IPS-18c (cell line): ENCODE measurements around the gene PSMA7.
A peak's percentile ranks its signal among the peaks of the same experiment; 100 is the strongest.

Experiments
- H3K4me3 ChIP-seq: 2 replicates; pipeline ENCODE4 v1.7.0; 2013; ENCODE audit warnings: low read depth, mild to moderate bottlenecking, low read length, moderate library complexity; ENCODE audit not compliant: insufficient read depth
- H3K9me3 ChIP-seq: one replicate; pipeline ENCODE4 v1.6.1; 2013; ENCODE audit warnings: mild to moderate bottlenecking, low read length, moderate library complexity; ENCODE audit not compliant: control insufficient read depth, insufficient read depth

The PSMA7 gene

DNA sequence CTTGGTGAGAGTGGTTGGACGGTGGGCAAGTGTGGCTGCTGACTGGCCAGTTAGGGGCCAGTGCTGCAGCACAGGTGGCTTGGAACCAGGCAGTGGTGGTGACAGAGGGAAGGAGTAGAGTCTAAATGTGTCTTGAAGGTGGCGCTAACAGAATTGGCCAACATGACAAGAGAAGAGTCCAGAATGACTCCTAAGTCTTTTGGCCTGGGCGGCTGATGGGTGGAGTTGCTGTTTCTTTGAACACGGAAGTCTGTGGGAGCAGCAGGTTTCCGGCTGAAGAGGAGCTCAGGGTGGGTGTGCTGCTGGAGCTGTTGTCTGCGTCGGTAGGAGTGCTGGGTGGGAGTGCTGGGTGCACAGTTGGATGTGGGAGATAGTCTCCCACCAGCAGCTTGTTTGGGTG is 10.8 kb downstream of the PSMA7 start:
- H3K9me3 ChIP-seq: no peaks in the 10 kb centered on the region
- no peak overlapping the region for H3K4me3 ChIP-seq

DNA sequence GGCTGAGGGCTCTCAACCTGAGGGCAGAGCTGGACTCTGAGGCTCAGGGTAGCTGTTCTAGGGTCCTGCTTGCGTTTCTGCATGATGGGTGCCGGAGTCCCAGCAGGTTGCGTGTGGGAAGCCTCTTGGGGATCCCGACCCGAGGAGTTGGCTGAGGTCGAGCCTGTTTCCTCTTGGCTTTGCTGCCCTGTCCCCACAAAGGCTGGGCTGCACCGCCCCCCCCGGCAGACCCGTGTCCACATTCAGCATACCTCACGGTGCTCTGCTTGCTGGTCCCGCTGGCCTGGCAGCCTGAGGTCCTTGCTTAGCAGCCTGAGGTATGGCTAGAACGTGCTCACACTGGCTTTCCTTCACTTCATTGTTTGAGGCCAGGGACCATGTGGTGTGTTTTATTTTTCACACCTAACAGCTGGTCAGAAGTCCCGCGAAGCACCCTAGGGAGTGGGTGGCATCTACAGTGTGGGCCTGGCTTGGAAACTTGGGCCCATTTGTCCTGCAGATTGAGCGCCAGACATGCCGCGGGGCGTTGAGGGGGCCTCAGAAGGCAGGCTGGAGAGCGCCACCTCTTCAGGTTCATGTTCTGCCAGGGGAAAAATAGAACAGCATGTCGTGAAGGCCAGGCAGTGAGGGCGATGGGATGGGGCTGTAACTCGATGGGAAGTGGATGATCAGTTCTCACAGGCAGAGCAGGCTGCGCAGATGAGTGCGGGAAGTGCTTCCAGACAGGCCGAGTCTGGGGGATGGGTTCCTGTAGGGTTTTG is 11.5 kb downstream of the PSMA7 start:
- no peaks in the 10 kb centered on the region for H3K9me3 ChIP-seq
- no peak overlapping the region for H3K4me3 ChIP-seq

DNA sequence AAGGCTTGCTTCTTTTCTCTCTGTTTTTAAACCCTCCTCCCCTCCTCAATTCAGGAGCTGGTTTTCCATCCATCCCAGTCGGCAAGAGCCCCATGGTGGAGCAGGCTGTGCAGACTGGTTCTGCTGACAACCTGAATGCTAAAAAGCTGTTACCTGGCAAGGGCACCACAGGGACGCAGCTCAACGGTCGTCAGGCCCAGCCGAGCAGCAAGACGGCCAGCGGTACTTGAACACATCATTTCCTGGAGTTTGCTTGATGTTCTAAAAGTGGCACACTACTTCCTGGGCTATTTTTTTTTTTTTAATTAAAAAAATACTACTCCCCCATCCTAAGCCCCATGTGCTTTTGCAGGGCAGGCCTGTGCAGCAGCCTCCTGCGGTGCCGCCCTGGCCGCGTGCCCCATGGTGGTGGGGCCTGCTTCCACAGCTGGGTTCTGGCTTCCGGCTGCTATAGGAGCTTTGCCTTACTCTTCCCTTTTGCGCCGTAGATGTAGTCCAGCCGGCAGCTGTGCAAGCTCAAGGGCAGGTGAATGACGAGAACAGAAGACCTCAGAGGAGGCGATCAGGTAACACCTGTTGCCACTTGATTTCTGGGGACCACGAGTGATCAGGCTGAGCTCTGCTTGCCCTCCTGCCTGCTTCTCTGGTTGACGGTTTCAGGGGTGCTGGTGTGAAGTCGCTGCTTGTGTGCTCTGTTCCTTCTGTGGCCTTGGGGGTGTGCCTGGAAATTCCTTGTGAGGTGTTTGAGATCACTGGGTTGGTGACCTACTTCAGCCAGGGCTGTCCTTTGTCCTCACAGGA is 13.3 kb downstream of the PSMA7 start:
- Histone ChIP-seq H3K4me3 (no peak overlapping the region), H3K9me3 (no peaks in the 10 kb centered on the region)

DNA sequence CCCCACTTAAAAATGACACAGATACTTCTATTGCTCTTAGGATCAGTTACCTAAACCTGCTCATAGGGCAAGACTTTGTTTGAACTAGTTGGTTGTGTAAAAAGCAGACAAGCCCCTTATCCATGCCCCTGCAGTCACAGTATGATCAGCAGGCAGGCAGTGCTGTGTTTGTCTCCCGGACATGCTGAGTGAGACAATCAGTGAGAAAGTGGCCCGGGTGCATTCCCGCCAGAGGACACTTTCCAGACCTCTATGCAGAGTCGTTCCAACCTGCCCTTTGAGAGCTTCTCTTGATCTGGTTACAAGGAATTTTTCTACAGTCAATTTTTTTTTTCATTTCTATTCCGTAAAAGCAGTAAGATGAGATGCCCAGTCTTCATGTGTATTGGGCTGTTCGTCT is 14.7 kb downstream of the PSMA7 start:
- no peak overlapping the region for H3K4me3 ChIP-seq
- H3K9me3 ChIP-seq: no peaks in the 10 kb centered on the region

DNA sequence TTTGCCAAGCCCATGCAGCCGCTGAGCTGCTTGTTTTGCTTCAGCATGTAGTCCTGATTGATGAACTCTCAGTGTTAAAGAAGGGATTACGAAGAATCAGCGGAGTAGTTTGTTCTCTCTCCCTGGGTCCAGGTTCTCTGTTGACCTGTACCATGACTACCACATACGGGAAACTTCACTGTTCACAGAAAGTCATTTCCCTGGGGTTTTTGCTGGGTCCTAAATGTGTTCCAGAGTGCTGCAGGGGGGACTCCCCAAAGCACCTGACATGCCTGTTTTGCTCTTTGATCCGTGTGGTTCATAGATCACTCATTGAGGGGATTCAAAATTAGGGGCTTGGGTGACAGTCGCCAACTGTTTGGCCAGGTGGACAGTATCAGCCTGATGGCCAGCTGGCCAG is 15.4 kb downstream of the PSMA7 start:
- no peak overlapping the region for H3K4me3 ChIP-seq
- H3K9me3 ChIP-seq: no peaks in the 10 kb centered on the region

DNA sequence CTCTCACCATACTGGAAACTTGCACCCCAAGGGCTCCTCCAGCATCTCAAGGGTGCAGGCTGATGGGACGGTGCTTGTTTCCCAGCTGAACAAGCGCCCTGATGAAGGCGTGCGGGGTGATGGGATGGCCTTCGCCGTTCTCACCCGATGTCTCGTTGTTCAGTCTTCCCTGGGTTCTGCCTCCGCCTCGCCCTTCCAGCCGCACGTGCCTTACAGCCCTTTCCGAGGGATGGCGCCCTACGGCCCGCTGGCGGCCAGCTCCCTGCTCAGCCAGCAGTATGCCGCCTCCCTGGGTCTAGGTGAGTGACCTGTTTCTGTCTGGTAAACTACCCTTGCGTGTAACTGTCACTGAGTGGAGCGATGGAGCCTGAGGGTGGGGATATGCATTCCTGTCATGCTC is 17.1 kb downstream of the PSMA7 start:
- H3K9me3 ChIP-seq: no peaks in the 10 kb centered on the region
- no peak overlapping the region for H3K4me3 ChIP-seq

DNA sequence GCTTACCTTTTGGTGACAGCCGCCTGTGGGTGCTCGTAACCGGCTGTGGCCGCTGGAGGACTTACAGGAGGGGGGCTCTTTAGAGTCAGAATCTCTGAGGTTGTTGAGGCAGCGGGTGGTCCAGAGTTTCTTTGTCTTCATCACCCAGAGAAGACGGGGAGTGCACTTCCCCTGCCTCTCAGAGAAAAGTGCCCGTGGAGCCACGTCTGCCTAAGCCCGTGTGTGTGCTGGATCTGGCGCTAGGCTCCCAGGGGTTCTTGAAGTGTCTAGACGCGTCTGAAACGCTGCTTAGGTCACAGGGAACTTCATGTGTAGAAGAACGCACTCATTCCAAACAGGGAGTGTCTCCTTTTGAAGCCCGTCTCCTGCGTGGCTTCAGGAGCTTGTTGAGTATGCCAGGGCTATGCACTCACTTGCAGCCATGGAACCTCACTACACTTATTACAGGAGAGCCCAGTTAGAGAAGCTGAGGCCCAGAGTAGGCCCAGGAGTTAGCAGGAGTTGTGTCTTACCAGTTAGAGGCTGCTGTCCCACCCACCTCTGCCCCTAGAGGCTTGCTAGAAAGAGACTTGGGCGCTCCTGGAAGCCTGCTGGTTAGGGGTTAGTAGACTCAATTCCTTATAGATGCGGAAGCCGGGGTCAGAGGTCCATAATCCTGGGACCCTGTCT is 19.6 kb downstream of the PSMA7 start:
- Histone ChIP-seq H3K4me3 (peak overlapping the region; percentile 78), H3K9me3 (no peaks in the 10 kb centered on the region)

DNA sequence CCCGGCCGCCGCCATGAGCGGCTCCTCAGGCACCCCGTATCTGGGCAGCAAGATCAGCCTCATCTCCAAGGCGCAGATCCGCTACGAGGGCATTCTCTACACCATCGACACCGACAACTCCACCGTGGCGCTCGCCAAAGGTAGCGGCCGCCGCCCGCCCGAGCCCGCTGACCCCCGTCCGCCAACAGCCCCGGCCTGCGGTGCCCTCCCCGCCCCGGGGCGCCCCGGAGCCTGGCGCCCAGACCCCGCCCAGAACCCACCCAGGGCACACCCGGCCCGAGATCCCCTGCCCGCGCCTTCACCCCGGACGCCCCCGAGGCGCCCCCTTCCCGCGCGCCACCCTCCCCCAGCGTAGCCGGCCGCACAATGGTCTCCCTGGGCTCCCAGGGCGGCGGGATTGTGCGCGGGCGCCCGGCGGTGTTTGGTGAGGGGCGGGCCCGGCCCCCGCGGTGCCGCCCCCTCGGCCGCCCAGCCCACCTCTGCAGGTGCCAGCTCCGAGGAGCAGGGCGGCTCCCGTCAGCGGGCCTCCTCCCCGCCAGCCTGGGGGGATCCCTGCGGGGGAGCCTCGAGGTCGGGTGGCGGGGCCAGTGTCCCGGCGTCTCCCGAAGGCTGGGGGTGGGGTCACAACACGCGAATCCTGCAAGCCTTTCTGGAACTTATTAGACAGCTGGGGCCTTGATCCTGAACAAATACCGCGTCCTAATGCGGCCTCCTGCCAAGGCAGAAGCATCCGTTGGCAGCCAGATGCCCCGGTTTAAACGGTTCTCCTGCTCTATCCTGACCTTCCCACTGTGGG is 20.3 kb downstream of the PSMA7 start:
- peak overlapping the region; percentile 78 for H3K4me3 ChIP-seq

DNA sequence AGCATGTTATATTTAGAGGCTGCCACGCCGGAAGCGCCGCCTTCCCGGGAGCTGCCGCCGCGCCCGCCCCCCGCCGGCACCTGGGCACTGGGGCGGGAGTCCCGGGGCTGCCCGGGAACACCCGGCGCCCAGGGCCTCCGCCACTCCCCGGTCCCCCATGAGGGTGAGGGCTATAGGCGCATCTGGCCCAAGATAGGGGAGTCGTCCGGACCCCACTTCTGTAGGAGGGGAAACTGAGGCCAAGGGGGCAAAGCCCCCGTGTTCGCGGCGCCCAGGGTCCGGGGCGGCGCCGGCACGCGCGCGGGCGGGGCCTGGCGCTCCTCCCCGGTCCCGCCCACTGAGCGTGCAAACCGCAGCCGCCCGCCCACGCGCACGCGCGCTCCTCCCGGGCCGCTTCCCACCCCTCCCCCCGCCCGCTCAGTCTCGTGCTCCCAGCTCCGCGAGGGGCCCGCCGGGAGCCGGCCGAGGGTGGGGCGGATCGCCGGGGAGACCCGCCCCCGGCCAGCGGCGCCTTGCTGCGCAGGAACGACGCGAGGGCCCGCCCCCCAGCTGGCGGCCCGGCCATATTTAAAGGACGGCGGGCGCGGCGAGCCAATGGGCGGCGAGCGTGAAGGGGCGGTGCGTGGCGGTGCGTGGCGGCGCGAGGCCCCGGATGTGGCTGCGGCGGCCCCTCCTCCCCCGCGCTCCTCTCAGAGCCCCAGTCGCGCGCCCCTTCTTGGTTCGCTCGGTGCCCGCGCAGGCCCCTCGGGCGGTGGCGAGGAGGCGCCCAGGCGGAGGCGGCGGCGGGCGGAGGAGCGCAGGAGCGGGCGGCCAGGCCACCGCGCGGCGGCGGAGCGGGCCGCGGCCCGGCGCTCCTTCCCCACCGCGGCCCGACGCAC is 21.2 kb downstream of the PSMA7 start, which contains the start of gene LSM14B:
Gene LSM14B (plus strand): TSS at position 700 of the 878 bp plus-strand sequence. CDS start 192 bp downstream, outside the sequence.
- H3K4me3 ChIP-seq: peak within 1 kb of the TSS; percentile 78
- no peaks in the 10 kb centered on the region for H3K9me3 ChIP-seq

More for the DNA sequence above, 20.3 kb downstream of the PSMA7 start:
- H3K9me3 ChIP-seq: no peaks in the 10 kb centered on the region

DNA sequence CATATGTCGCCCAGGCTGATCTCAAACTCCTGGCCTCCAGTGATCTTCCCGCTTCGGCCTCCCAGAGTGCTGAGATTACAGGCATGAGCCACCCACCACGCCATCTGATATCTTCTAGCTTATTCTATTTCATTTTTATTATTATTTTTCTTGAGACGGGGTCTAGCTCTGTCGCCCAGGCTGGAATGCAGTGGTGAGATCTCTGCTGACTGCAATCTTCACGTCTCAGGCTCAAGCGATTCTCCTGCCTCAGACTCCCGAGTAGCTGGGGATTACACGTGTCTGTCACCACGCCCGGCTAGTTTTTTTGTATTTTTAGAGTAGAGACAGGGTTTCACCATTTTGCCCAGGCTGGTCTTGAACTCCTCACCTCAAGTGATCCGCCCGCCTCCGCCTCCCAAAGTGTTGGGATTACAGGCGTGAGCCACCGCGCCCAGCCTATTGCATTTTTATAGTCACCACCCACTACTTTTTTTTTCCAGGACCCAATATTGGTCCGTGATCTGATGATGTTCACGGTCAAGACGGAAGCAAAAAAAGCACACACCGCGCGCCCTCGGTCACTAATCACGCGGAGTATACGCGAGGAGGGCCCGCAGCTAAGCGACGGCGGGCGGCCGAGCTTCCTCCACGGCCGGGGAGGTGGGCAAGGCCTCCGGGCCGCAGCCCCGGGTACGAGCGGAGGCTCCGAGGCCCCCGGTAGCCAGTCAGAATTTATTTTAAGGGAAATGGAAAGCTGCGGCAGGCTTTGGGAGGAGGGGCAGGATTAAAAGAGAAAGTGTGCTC is 22.0 kb downstream of the PSMA7 start:
- H3K4me3 ChIP-seq: peak overlapping the region; percentile 78; the same call in 1 of the 2 replicates
- no peaks in the 10 kb centered on the region for H3K9me3 ChIP-seq

DNA sequence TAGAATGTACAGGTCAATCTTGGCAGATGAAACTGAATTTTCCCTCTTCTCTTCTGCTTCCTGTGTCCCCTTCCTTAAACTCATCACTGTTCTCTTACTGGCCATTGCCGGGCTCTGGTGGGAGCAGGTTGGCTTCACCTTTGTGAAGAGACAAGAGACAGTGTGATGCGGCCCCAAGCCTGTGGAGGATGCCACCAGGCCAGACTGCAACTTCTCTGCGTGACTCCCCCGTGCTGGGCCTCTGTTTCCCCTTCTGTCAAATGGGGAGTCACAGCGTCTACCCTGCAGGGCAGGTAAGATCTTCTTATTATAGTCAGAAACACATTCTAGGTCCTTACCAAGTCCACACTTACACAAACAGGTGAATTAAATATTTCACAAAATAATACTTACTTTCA is 22.8 kb downstream of the PSMA7 start:
- no peak overlapping the region for H3K4me3 ChIP-seq
- no peaks in the 10 kb centered on the region for H3K9me3 ChIP-seq

DNA sequence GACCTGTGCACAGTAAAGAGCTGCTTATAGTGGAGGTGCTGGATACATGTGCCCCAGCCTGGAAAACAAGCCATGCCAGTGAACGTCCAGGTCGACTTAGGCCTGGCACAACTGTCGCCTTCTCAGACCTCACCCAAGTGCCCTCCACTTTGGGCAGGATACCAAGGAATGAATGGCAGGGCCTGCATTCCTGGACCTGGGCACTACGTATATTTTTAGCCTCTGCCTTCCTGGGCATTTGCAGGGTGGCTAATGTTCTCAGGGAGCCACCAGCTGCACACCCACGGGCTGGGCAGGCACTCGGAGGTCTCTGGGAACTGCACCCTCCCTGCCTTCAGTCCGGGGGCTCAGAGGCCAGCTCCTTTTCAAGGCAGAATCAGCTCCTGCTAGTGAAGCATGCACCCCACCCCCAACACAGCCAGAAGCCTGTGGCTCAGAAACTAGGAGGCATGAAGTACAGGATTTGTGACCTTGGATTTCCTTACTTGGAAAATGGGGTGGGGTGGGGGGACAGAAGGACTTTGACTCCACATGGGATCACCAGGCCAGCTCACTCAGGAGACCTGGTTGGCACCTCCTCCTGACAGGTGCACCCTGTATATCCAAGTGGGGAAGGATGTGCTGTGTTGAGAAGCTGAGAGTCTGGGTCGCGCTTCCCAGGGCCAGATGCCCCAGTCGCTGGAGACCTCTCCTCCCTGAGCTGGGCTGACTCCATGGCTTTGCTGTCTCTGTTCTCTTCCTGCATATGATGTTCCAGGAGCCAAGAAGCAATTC is 23.4 kb downstream of the PSMA7 start:
- Histone ChIP-seq H3K9me3 (no peaks in the 10 kb centered on the region), H3K4me3 (no peak overlapping the region)

DNA sequence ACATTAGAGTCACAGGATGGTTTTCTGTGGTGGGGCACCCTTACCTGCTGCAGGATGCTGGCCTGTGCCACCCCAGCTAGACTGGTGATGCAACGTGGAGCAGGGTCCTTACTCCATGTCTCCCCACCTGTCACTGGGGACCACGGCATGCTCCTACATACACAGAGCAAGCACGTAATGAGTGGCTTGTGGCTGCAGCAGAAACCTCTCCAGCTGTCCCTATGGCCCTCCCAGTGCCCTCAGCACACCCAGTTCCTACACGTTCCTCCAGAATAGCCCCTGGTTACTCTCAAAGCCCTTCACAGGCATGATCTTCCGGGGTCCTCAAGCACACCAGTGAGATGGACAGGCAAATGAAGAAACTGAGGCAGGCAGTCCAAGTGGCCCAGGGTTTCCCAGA is 24.1 kb downstream of the PSMA7 start:
- H3K4me3 ChIP-seq: no peak overlapping the region
- H3K9me3 ChIP-seq: no peaks in the 10 kb centered on the region

DNA sequence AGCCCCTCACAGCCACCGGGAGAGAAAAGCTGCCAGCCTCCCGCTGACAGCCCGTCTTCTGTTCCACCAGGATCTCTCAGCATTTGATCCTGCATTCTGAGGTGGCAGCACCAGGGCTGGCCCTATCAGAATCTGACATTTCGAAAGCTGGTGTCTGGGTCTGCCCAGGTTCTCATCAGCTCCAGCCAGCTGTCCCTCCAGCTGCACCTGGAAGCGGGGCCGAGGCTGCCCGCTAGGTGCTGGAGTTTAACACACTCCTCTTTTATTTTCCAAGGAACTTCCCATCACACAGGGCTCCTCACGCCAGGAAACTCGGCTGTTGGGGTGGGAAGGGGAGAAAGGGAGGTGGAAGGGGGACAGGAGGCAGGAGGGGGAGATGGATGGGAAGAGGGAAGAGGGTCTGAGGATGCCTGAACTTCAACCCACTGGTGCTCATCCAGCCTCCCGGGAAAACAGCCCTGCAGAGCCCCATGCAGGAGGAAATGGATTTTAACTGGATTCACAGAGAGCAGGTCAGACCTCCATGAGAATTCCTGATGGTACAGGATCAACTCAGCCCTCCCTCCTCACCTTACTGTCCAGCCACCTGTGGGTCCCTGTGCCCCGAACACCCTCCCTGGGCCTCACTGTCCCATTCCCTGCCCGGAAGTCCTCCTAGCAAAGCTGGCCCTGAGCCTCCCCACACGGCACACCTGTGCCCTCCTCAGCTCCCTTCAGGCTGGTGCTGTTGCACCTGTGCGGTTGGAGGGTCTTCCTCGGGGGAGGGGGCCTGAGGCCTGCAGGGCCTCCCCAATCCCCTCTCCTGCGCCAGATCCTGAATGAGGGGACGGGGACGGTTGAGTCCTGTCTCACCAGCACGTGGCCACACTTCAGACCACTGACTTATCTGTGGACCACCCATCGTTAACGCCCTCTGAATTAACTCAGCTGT is 24.8 kb downstream of the PSMA7 start:
- Histone ChIP-seq H3K9me3 (no peaks in the 10 kb centered on the region), H3K4me3 (no peak overlapping the region)
